Esophagus muscularis mucosa (tissue), 4 donors: ENCODE measurements around the gene PAEP. TPM values are rescaled to one million over a fixed set of nuclear protein-coding genes. Genes with fewer than 3 reads are reported as not detected.
A peak's percentile ranks its signal among the peaks of the same experiment; 100 is the strongest.

Source experiments
- DNase-seq: peaks from one replicate; pipeline ENCODE4 v3.0.0-alpha.2; 2017; ENCODE audit errors: extremely low spot score
- H3K27ac ChIP-seq, 4 donors: fragments of 200-600 bp; sonication (generic); replicated peaks in 1 of 4; 1 replicate in 3 of 4; 2 replicates in 1 of 4; pipeline ENCODE4 v1.5.1; 2016 to 2019; ENCODE audit warnings: mild to moderate bottlenecking in 1 of 4
- H3K27me3 ChIP-seq, 4 donors: fragments of 200-600 bp; sonication (generic); one replicate each; pipeline versions ENCODE4 v1.5.1 to v1.6.0; 2016 to 2019
- H3K36me3 ChIP-seq, 4 donors: fragments of 200-600 bp; sonication (generic); one replicate each; pipeline ENCODE4 v1.5.1; 2016 to 2019
- H3K4me1 ChIP-seq, 4 donors: fragments of 200-600 bp; sonication (generic); one replicate each; pipeline ENCODE4 v1.5.1; 2016 to 2019
- H3K4me3 ChIP-seq, 4 donors: fragments of 200-600 bp; sonication (generic); 1 replicate in 2 of 4; 2 replicates in 2 of 4; pipeline ENCODE4 v1.5.1; 2016 to 2019; ENCODE audit warnings: mild to moderate bottlenecking in 4 of 4, moderate library complexity in 1 of 4
- H3K9me3 ChIP-seq, 4 donors: fragments of 200-600 bp; sonication (generic); 1 replicate in 3 of 4; 2 replicates in 1 of 4; pipeline ENCODE4 v1.5.1; 2016 to 2019
- EP300 ChIP-seq: sonication (generic); formaldehyde crosslinking; IDR thresholded peaks from one replicate; pipeline ENCODE4 v1.6.1; 2017; ENCODE audit warnings: antibody characterized with exemption
- POLR2A ChIP-seq: fragments of 450-650 bp; IDR thresholded peaks from one replicate; pipeline ENCODE4 v1.6.1; 2017; ENCODE audit warnings: antibody characterized with exemption, moderate library complexity, mild to moderate bottlenecking, low read depth
- POLR2AphosphoS5 ChIP-seq, 2 donors: sonication (generic); formaldehyde crosslinking; IDR thresholded peaks; one replicate each; pipeline ENCODE4 v1.6.1; 2017; ENCODE audit warnings: antibody characterized with exemption in 2 of 2
- WGBS: methylation state at CpG from one replicate; pipeline ENCODE4 v1.1.5; 2018; 5-methylcytosine and 5-hydroxymethylcytosine counted together
- intact Hi-C: fragments of 100-400 bp; cut with DNase I; formaldehyde crosslinking; loops from one replicate; pipeline ENCODE4 v1.15.1; 2023
- total RNA-seq, 4 donors: library from RNA; depleted of rRNA; stranded (reverse); fragments of >200 nt; gene quantifications; one replicate each; pipeline versions ENCODE4 v1.1.0 to v1.2.1, GENCODE V29; 2016
- TF ChIP-seq, protein P1 (sequence below), 3 experiments: fragments of 200-600 bp in 2 of 3; fragments of 450-650 bp in 1 of 3; sonication (generic) in 2 of 3; IDR thresholded peaks; one replicate each; pipeline ENCODE4 v1.5.1; 2017 to 2019; ENCODE audit warnings: antibody characterized with exemption in 3 of 3, mild to moderate bottlenecking in 2 of 3, moderate library complexity in 1 of 3

The PAEP gene
- total RNA-seq, 4 donors from 2014 or later: not detected

GRCh38 chr9:135596211-135596610, 34.7 kb downstream of the PAEP start:
- Histone ChIP-seq H3K27me3 (peaks cover 0 to 53% (median 3%) of the 10 kb centered on the region in 4 donors), H3K4me3 (no peak overlapping the region), H3K36me3 (no peaks in the 10 kb centered on the region), H3K4me1 (no peaks in the 10 kb centered on the region), H3K9me3 (peaks cover 0 to 20% (median 12%) of the 10 kb centered on the region in 4 donors), H3K27ac (no peak overlapping the region)
- intact Hi-C loops: no loop called here
- no peak for DNase-seq
- TF ChIP-seq EP300 (no peak), POLR2A (no peak), POLR2AphosphoS5 (IDR thresholded peaks at IDR 0.05) (no peak)
- TF ChIP-seq, protein P1, sequence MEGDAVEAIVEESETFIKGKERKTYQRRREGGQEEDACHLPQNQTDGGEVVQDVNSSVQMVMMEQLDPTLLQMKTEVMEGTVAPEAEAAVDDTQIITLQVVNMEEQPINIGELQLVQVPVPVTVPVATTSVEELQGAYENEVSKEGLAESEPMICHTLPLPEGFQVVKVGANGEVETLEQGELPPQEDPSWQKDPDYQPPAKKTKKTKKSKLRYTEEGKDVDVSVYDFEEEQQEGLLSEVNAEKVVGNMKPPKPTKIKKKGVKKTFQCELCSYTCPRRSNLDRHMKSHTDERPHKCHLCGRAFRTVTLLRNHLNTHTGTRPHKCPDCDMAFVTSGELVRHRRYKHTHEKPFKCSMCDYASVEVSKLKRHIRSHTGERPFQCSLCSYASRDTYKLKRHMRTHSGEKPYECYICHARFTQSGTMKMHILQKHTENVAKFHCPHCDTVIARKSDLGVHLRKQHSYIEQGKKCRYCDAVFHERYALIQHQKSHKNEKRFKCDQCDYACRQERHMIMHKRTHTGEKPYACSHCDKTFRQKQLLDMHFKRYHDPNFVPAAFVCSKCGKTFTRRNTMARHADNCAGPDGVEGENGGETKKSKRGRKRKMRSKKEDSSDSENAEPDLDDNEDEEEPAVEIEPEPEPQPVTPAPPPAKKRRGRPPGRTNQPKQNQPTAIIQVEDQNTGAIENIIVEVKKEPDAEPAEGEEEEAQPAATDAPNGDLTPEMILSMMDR (IDR thresholded peaks at IDR 0.05): no peak
- WGBS: 64% methylated on average over 2 of the region's 2 CpGs

GRCh38 chr9:135600296-135600817, 38.8 kb downstream of the PAEP start:
- peaks cover 0 to 6% (median 2%) of the 10 kb centered on the region in 4 donors for H3K4me1 ChIP-seq
- no peaks in the 10 kb centered on the region for H3K36me3 ChIP-seq
- TF ChIP-seq, protein P1 (IDR thresholded peaks at IDR 0.05): no peak
- TF ChIP-seq POLR2A (no peak), POLR2AphosphoS5 (IDR thresholded peaks at IDR 0.05) (no peak), EP300 (no peak)
- DNase-seq: no peak
- H3K4me3 ChIP-seq: no peak overlapping the region
- intact Hi-C loops: loop anchor here (10.0 kb wide), 1 partner anchor 684 kb away; no protein-coding TSS in a partner anchor
- 67% methylated on average over 5 of the region's 5 CpGs for WGBS
- H3K9me3 ChIP-seq: peaks cover 0 to 8% (median under 1%) of the 10 kb centered on the region in 4 donors
- peaks cover 0 to 76% (median 2%) of the 10 kb centered on the region in 4 donors for H3K27me3 ChIP-seq
- no peak overlapping the region for H3K27ac ChIP-seq

DNA sequence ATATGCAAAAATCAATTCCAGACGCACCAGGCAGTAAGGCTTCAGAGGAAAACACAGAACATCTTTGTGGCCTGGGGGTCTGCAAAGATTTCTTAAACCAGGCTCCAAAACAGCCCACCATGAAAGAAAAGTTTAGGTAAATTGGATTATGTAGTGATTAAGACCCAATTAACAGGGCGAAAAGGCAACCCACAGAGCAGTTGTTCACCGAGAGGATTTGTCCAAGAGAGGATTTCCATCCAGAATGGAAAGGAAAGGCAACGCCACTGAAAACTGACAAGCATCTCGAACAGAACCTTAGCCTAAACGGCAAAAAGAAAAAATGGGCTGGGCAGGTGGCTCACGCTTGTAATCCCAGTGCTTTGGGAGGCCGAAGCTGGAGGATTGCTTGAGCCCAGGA, 40.4 kb downstream of the PAEP start:
- WGBS: 85% methylated on average over 7 of the region's 8 CpGs
- no peak for DNase-seq
- TF ChIP-seq, protein P1 (IDR thresholded peaks at IDR 0.05): no peak
- no peak for TF ChIP-seq POLR2AphosphoS5 (IDR thresholded peaks at IDR 0.05)
- no peak for TF ChIP-seq EP300
- H3K4me3 ChIP-seq: no peak overlapping the region
- H3K4me1 ChIP-seq: peaks cover 0 to 6% (median 2%) of the 10 kb centered on the region in 4 donors
- H3K36me3 ChIP-seq: no peaks in the 10 kb centered on the region
- H3K27me3 ChIP-seq: peaks cover 0 to 63% (median 2%) of the 10 kb centered on the region in 4 donors
- no peaks in the 10 kb centered on the region for H3K9me3 ChIP-seq
- H3K27ac ChIP-seq: no peak overlapping the region
- intact Hi-C loops: loop anchor here (10.0 kb wide), 1 partner anchor 683 kb away; no protein-coding TSS in a partner anchor

DNA sequence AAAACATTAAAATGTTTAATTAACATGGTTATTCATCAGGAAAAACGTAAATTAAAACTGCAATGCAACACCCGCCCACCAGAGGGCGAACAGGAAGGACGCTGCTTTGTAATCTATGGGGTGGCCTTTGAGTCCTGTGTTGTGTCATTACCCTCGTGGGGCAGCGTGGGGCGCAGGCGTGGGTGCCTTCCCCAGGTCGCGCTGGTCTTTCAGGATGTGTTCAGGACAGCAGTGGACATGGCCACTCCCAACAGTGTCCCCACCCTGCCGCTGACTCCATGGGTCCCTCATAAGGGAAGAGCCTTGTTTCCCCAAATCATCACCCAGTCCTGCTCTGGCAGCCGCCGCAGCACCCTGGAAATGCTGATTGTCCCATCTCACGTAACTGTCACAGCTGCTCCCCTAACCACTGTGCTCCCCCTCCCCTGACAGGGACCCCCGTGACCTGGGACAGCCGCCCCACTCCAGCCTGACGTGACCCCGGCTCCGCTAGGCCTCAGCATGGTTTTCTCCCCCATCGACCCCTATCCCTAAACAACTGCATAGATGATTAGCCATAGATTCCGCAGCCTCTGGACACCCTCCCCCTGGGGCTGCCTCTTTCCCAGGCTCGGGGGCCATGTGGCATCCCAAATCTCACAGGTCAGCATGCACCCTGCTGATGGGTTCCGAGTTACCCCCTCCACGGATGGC, 41.4 kb downstream of the PAEP start:
- peaks cover 0 to 6% (median 2%) of the 10 kb centered on the region in 4 donors for H3K4me1 ChIP-seq
- DNase-seq: no peak
- intact Hi-C loops: loop anchor here (10.0 kb wide), 1 partner anchor 682 kb away; no protein-coding TSS in a partner anchor
- TF ChIP-seq POLR2AphosphoS5 (IDR thresholded peaks at IDR 0.05) (no peak), POLR2A (no peak), EP300 (no peak)
- TF ChIP-seq, protein P1 (IDR thresholded peaks at IDR 0.05): peak; percentile 41 to 72 (median 63)
- 59% methylated on average over 24 of the region's 24 CpGs for WGBS
- H3K27me3 ChIP-seq: peaks cover 0 to 53% (median 2%) of the 10 kb centered on the region in 4 donors
- no peak overlapping the region for H3K27ac ChIP-seq
- H3K36me3 ChIP-seq: no peaks in the 10 kb centered on the region
- H3K9me3 ChIP-seq: no peaks in the 10 kb centered on the region
- no peak overlapping the region for H3K4me3 ChIP-seq
